ENCODE measurements around the gene AQP1.

- no peak for TF ChIP-seq KDM1A (IDR thresholded peaks at IDR 0.05; ENCODE audit: borderline replicate concordance)
- no peak for TF ChIP-seq SMC3 (IDR thresholded peaks at IDR 0.05; ENCODE audit: borderline replicate concordance, low read length)
- no peak for TF ChIP-seq PBX3 (IDR thresholded peaks at IDR 0.05; ENCODE audit: insufficient replicate concordance, low read depth, low read length)
- TF ChIP-seq ZNF217 (IDR thresholded peaks at IDR 0.05) = no peak
- no peak for TF ChIP-seq REST (IDR thresholded peaks at IDR 0.05; ENCODE audit: low read depth, low read length)
- TF ChIP-seq CTCF (IDR thresholded peaks at IDR 0.05 in 2 of 3, conservative IDR thresholded peaks at IDR 0.05 in 1 of 3; ENCODE audit: control insufficient read depth in 2 of 3, extremely low read depth in 1 of 3, insufficient read depth in 1 of 3, low read depth in 3 of 3, low read length in 3 of 3) = no peak
- no peak for TF ChIP-seq TAF1 (IDR thresholded peaks at IDR 0.05; ENCODE audit: borderline replicate concordance, low read depth, low read length)
- no peak for TF ChIP-seq ATF2 (IDR thresholded peaks at IDR 0.05; ENCODE audit: low read length)
- TF ChIP-seq SREBF1 (IDR thresholded peaks at IDR 0.05; ENCODE audit: low read length) = no peak
- no peak for TF ChIP-seq ZNF274 (IDR thresholded peaks at IDR 0.05; ENCODE audit: insufficient read depth, insufficient read length)
- no peak for TF ChIP-seq POLR2A (IDR thresholded peaks at IDR 0.05; ENCODE audit: low read depth, low read length)
These were observed 5.0 kb upstream of the AQP1 start for GRCh38 chr7:30906515-30907240.
